Hepatocyte (in vitro differentiated cells): ENCODE measurements around the gene FAM149B1. TPM values are rescaled to one million over a fixed set of nuclear protein-coding genes. Genes with fewer than 3 reads are reported as not detected.

Experiments used
- DNase-seq: peaks from one replicate; pipeline ENCODE4 v3.0.0-alpha.2; 2016; ENCODE audit warnings: low spot score
- H2AFZ ChIP-seq: fragments of 200-600 bp; sonication (generic); 2 replicates; pipeline ENCODE4 v1.6.0; 2016; ENCODE audit warnings: antibody characterized with exemption, mild to moderate bottlenecking
- H3K27ac ChIP-seq: fragments of 200-600 bp; sonication (generic); 2 replicates; pipeline ENCODE4 v1.5.1; 2016; ENCODE audit warnings: mild to moderate bottlenecking
- H3K27me3 ChIP-seq: fragments of 200-600 bp; sonication (generic); 2 replicates; pipeline ENCODE4 v1.6.1; 2016
- H3K36me3 ChIP-seq: fragments of 200-600 bp; sonication (generic); replicated peaks from 2 replicates; pipeline ENCODE4 v1.5.1; 2016; ENCODE audit warnings: low read depth; ENCODE audit not compliant: insufficient read depth
- H3K4me1 ChIP-seq: fragments of 200-600 bp; sonication (generic); 2 replicates; pipeline ENCODE4 v1.5.1; 2016; ENCODE audit warnings: mild to moderate bottlenecking, moderate library complexity; ENCODE audit not compliant: insufficient read depth
- H3K4me2 ChIP-seq: fragments of 200-600 bp; sonication (generic); 2 replicates; pipeline ENCODE4 v1.6.0; 2016
- H3K4me3 ChIP-seq: fragments of 200-600 bp; sonication (generic); 2 replicates; pipeline ENCODE4 v1.5.1; 2016; ENCODE audit warnings: mild to moderate bottlenecking
- H3K79me2 ChIP-seq: fragments of 200-600 bp; sonication (generic); 2 replicates; pipeline ENCODE4 v1.6.0; 2017; ENCODE audit warnings: mild to moderate bottlenecking
- H3K9me2 ChIP-seq: fragments of 200-600 bp; sonication (generic); replicated peaks from 2 replicates; pipeline ENCODE4 v1.6.0; 2017; ENCODE audit warnings: mild to moderate bottlenecking; ENCODE audit not compliant: insufficient read depth
- H3K9me3 ChIP-seq: fragments of 200-600 bp; sonication (generic); 2 replicates; pipeline ENCODE4 v1.5.1; 2016; ENCODE audit warnings: low read depth, mild to moderate bottlenecking
- H4K20me1 ChIP-seq: fragments of 200-600 bp; sonication (generic); 2 replicates; pipeline ENCODE4 v1.6.0; 2016; ENCODE audit warnings: mild to moderate bottlenecking; ENCODE audit not compliant: insufficient read depth, poor library complexity, severe bottlenecking
- EZH2 ChIP-seq: fragments of 200-600 bp; sonication (generic); IDR thresholded peaks from 2 replicates; pipeline ENCODE4 v1.6.1; 2016; ENCODE audit warnings: antibody characterized with exemption, mild to moderate bottlenecking, borderline replicate concordance
- EZH2phosphoT487 ChIP-seq: fragments of 200-600 bp; sonication (generic); IDR thresholded peaks from one replicate; pipeline ENCODE4 v1.6.1; 2018; ENCODE audit warnings: antibody characterized with exemption, mild to moderate bottlenecking, low read depth, moderate library complexity; ENCODE audit not compliant: unreplicated experiment, severe bottlenecking
- WGBS: methylation state at CpG from one replicate; pipeline ENCODE4 v1.1.6; 2016; ENCODE audit warnings: low lambda C conversion rate; ENCODE audit errors: missing lambda C conversion rate; 5-methylcytosine and 5-hydroxymethylcytosine counted together
- polyA plus RNA-seq: library from polyadenylated mRNA; unstranded; fragments of >200 nt; fragmentation: Nextera tagmentation; extraction: Ambion mirVana; gene quantifications from 2 replicates; pipeline ENCODE4 v1.2.1, GENCODE V29; 2016
- total RNA-seq: library from RNA; depleted of rRNA; stranded (reverse); fragments of >200 nt; gene quantifications from 2 replicates; pipeline ENCODE4 v1.2.3, GENCODE V29; 2014
- TF ChIP-seq, protein P1 (sequence below): fragments of 200-600 bp; sonication (generic); IDR thresholded peaks from 2 replicates; pipeline ENCODE4 v1.5.1; 2016; ENCODE audit warnings: antibody characterized with exemption, mild to moderate bottlenecking; ENCODE audit not compliant: poor library complexity

FAM149B1 gene
- total RNA-seq (20.6 and 22.7 TPM in 2 replicates), polyA plus RNA-seq (9.8 and 10.3 TPM in 2 replicates)

GRCh38 chr10:73167783-73168464 is at the start of gene FAM149B1, which contains the start of gene ECD:
Gene FAM149B1 (plus strand): TSS chr10:73168119. CDS start chr10:73168340, 221 bp downstream.
Gene ECD (minus strand): TSS chr10:73168008. CDS start chr10:73163937, 4,071 bp downstream.
- Histone ChIP-seq H3K9me2 (no peaks in the 10 kb centered on the region), H3K79me2 (peaks cover 74% of the 10 kb centered on the region), H2AFZ (peak within 1 kb of the TSS; percentile 64), H3K4me3 (peak within 1 kb of the TSS; percentile 82), H3K27ac (peak within 1 kb of the TSS; percentile 98), H3K27me3 (no peaks in the 10 kb centered on the region), H3K9me3 (no peaks in the 10 kb centered on the region), H4K20me1 (no peaks in the 10 kb centered on the region), H3K4me2 (peak within 1 kb of the TSS; percentile 87), H3K36me3 (no peaks in the 10 kb centered on the region), H3K4me1 (peaks cover 3% of the 10 kb centered on the region)
- WGBS, result under 1% methylated on average over 27 of the region's 49 CpGs
- TF ChIP-seq, protein P1, sequence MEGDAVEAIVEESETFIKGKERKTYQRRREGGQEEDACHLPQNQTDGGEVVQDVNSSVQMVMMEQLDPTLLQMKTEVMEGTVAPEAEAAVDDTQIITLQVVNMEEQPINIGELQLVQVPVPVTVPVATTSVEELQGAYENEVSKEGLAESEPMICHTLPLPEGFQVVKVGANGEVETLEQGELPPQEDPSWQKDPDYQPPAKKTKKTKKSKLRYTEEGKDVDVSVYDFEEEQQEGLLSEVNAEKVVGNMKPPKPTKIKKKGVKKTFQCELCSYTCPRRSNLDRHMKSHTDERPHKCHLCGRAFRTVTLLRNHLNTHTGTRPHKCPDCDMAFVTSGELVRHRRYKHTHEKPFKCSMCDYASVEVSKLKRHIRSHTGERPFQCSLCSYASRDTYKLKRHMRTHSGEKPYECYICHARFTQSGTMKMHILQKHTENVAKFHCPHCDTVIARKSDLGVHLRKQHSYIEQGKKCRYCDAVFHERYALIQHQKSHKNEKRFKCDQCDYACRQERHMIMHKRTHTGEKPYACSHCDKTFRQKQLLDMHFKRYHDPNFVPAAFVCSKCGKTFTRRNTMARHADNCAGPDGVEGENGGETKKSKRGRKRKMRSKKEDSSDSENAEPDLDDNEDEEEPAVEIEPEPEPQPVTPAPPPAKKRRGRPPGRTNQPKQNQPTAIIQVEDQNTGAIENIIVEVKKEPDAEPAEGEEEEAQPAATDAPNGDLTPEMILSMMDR, result peak; percentile 16
- no peak for TF ChIP-seq EZH2
- DNase-seq, result peak; percentile 96

DNA sequence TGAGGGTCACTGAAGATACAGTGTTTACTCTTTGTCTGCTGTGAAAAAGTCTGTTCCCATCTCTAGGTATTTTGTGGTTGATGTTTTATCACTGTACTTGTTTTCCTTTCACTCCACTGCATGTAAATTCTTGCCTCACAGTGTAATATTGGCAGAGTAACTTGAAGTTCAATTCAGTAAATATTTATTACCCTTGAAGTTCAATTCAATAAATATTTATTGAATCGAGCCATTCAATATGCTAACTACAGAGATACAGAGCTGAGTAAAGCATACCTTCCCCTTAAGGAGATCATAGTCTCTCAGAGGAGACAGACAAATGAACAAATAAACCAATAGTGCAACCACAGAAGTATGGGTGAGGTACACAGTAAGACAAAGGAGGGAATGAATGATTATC is 48.5 kb upstream of the FAM149B1 start:
- WGBS, result 63% methylated on average over 1 of the region's 1 CpG
- DNase-seq, result no peak
- no peak overlapping the region for H2AFZ ChIP-seq
- H3K79me2 ChIP-seq, result no peaks in the 10 kb centered on the region
- TF ChIP-seq EZH2phosphoT487 (no peak), EZH2 (no peak)
- TF ChIP-seq, protein P1, result no peak
- H3K9me2 ChIP-seq, result no peaks in the 10 kb centered on the region
- H3K4me3 ChIP-seq, result no peak overlapping the region
- no peaks in the 10 kb centered on the region for H4K20me1 ChIP-seq
- H3K27ac ChIP-seq, result peak overlapping the region; percentile 9
- H3K4me2 ChIP-seq, result no peak overlapping the region
- H3K4me1 ChIP-seq, result no peaks in the 10 kb centered on the region
- H3K9me3 ChIP-seq, result no peaks in the 10 kb centered on the region
- no peaks in the 10 kb centered on the region for H3K27me3 ChIP-seq
- no peaks in the 10 kb centered on the region for H3K36me3 ChIP-seq

- H3K36me3 ChIP-seq, result no peaks in the 10 kb centered on the region
- TF ChIP-seq, protein P1, result no peak
- no peak for TF ChIP-seq EZH2phosphoT487
- no peak for TF ChIP-seq EZH2
- 87% methylated on average over 4 of the region's 4 CpGs for WGBS
Observed at GRCh38 chr10:73119952-73120351, 48.0 kb upstream of the FAM149B1 start.

More at GRCh38 chr10:73119952-73120351, 48.0 kb upstream of the FAM149B1 start:
- Histone ChIP-seq H3K79me2 (no peaks in the 10 kb centered on the region), H3K4me1 (no peaks in the 10 kb centered on the region), H3K9me2 (no peaks in the 10 kb centered on the region), H2AFZ (no peak overlapping the region), H3K4me3 (no peak overlapping the region), H3K27ac (no peak overlapping the region), H3K27me3 (no peaks in the 10 kb centered on the region), H3K9me3 (no peaks in the 10 kb centered on the region), H3K4me2 (no peak overlapping the region), H4K20me1 (no peaks in the 10 kb centered on the region)
- DNase-seq, result no peak
